Measurements from ENCODE around the gene PLCH2.

PLCH2 gene

GRCh38 chr1:2486558-2486957 is 10.5 kb downstream of the PLCH2 start:
- WGBS (ENCODE audit: extremely low coverage, insufficient coverage, low lambda C conversion rate) = no CpG with 5 or more reads among the region's 9 CpGs
- Histone ChIP-seq H3K23ac (ENCODE audit: low read length) (no peak overlapping the region), H3K36me3 (ENCODE audit: control insufficient read depth, insufficient read depth, low read length) (no peaks in the 10 kb centered on the region)

GRCh38 chr1:2488688-2489087 is 12.6 kb downstream of the PLCH2 start:
- no peak overlapping the region for H3K27ac ChIP-seq (ENCODE audit: low read depth, low read length)
- H2BK5ac ChIP-seq (ENCODE audit: low read length) = no peak overlapping the region
- no peaks in the 10 kb centered on the region for H3K79me1 ChIP-seq (ENCODE audit: low read length)
- H3K4ac ChIP-seq (ENCODE audit: low read depth, low read length) = no peak overlapping the region
- H3K23ac ChIP-seq (ENCODE audit: low read length) = no peak overlapping the region
- no peak overlapping the region for H3K18ac ChIP-seq (ENCODE audit: low read length)
- H4K8ac ChIP-seq (ENCODE audit: low read depth, low read length) = no peak overlapping the region
- H3K56ac ChIP-seq (ENCODE audit: low read length) = no peak overlapping the region
- WGBS (ENCODE audit: extremely low coverage, insufficient coverage, low lambda C conversion rate) = no CpG with 5 or more reads among the region's 2 CpGs
- no peak overlapping the region for H3K4me2 ChIP-seq (ENCODE audit: low read length)
- H3K79me2 ChIP-seq (ENCODE audit: control insufficient read depth, insufficient read depth, low read length) = no peaks in the 10 kb centered on the region
- no peak overlapping the region for H2BK15ac ChIP-seq (replicated peaks; ENCODE audit: low read depth)
- H3K9ac ChIP-seq (ENCODE audit: low read length) = no peak overlapping the region
- H3K4me1 ChIP-seq (ENCODE audit: control insufficient read depth, low read depth, low read length) = no peaks in the 10 kb centered on the region
- no peak for DNase-seq
- no peaks in the 10 kb centered on the region for H3K36me3 ChIP-seq (ENCODE audit: control insufficient read depth, insufficient read depth, low read length)
- H2BK120ac ChIP-seq (ENCODE audit: low read depth, low read length) = no peak overlapping the region
- H3K4me3 ChIP-seq (ENCODE audit: low read length) = no peak overlapping the region
- no peak overlapping the region for H4K5ac ChIP-seq (ENCODE audit: low read length)
- no peak overlapping the region for H2AK5ac ChIP-seq (ENCODE audit: low read length)
- H3K27me3 ChIP-seq (ENCODE audit: insufficient read depth, low read length, poor library complexity) = no peaks in the 10 kb centered on the region

More at GRCh38 chr1:2486558-2486957, 10.5 kb downstream of the PLCH2 start:
- H4K5ac ChIP-seq (ENCODE audit: low read length) = no peak overlapping the region
- no peak overlapping the region for H4K8ac ChIP-seq (ENCODE audit: low read depth, low read length)
- H3K4me3 ChIP-seq (ENCODE audit: low read length) = no peak overlapping the region
- H3K18ac ChIP-seq (ENCODE audit: low read length) = no peak overlapping the region
- H2BK15ac ChIP-seq (replicated peaks; ENCODE audit: low read depth) = no peak overlapping the region
- no peak overlapping the region for H2BK5ac ChIP-seq (ENCODE audit: low read length)
- H3K4me2 ChIP-seq (ENCODE audit: low read length) = no peak overlapping the region
- H3K4ac ChIP-seq (ENCODE audit: low read depth, low read length) = no peak overlapping the region
- H3K79me1 ChIP-seq (ENCODE audit: low read length) = no peaks in the 10 kb centered on the region
- H2BK120ac ChIP-seq (ENCODE audit: low read depth, low read length) = no peak overlapping the region
- H3K56ac ChIP-seq (ENCODE audit: low read length) = no peak overlapping the region
- no peak for DNase-seq
- H3K27me3 ChIP-seq (ENCODE audit: insufficient read depth, low read length, poor library complexity) = no peaks in the 10 kb centered on the region
- H2AK5ac ChIP-seq (ENCODE audit: low read length) = no peak overlapping the region
- no peaks in the 10 kb centered on the region for H3K79me2 ChIP-seq (ENCODE audit: control insufficient read depth, insufficient read depth, low read length)
- H3K27ac ChIP-seq (ENCODE audit: low read depth, low read length) = no peak overlapping the region
- no peak overlapping the region for H3K9ac ChIP-seq (ENCODE audit: low read length)
- H3K4me1 ChIP-seq (ENCODE audit: control insufficient read depth, low read depth, low read length) = no peaks in the 10 kb centered on the region

GRCh38 chr1:2489615-2490014 is 13.5 kb downstream of the PLCH2 start:
- no peaks in the 10 kb centered on the region for H3K79me1 ChIP-seq (ENCODE audit: low read length)
- no peak overlapping the region for H3K4me3 ChIP-seq (ENCODE audit: low read length)
- H2BK120ac ChIP-seq (ENCODE audit: low read depth, low read length) = no peak overlapping the region
- H2AK5ac ChIP-seq (ENCODE audit: low read length) = no peak overlapping the region
- H4K5ac ChIP-seq (ENCODE audit: low read length) = no peak overlapping the region
- H3K4me2 ChIP-seq (ENCODE audit: low read length) = no peak overlapping the region
- no peaks in the 10 kb centered on the region for H3K79me2 ChIP-seq (ENCODE audit: control insufficient read depth, insufficient read depth, low read length)
- H2BK5ac ChIP-seq (ENCODE audit: low read length) = no peak overlapping the region
- DNase-seq = no peak
- H3K9ac ChIP-seq (ENCODE audit: low read length) = no peak overlapping the region
- H3K4ac ChIP-seq (ENCODE audit: low read depth, low read length) = no peak overlapping the region
- no peaks in the 10 kb centered on the region for H3K4me1 ChIP-seq (ENCODE audit: control insufficient read depth, low read depth, low read length)
- H3K23ac ChIP-seq (ENCODE audit: low read length) = no peak overlapping the region
- no peak overlapping the region for H2BK15ac ChIP-seq (replicated peaks; ENCODE audit: low read depth)
- no peak overlapping the region for H3K18ac ChIP-seq (ENCODE audit: low read length)
- no peaks in the 10 kb centered on the region for H3K36me3 ChIP-seq (ENCODE audit: control insufficient read depth, insufficient read depth, low read length)
- no peak overlapping the region for H3K27ac ChIP-seq (ENCODE audit: low read depth, low read length)
- no CpG with 5 or more reads among the region's 14 CpGs for WGBS (ENCODE audit: extremely low coverage, insufficient coverage, low lambda C conversion rate)
- H4K8ac ChIP-seq (ENCODE audit: low read depth, low read length) = no peak overlapping the region
- H3K56ac ChIP-seq (ENCODE audit: low read length) = no peak overlapping the region
- H3K27me3 ChIP-seq (ENCODE audit: insufficient read depth, low read length, poor library complexity) = no peaks in the 10 kb centered on the region

- DNase-seq = no peak
- no peak overlapping the region for H2AK5ac ChIP-seq (ENCODE audit: low read length)
- no peak overlapping the region for H4K8ac ChIP-seq (ENCODE audit: low read depth, low read length)
- no peak overlapping the region for H2BK120ac ChIP-seq (ENCODE audit: low read depth, low read length)
- no peak overlapping the region for H3K9ac ChIP-seq (ENCODE audit: low read length)
- H3K4me1 ChIP-seq (ENCODE audit: control insufficient read depth, low read depth, low read length) = no peaks in the 10 kb centered on the region
- H2BK5ac ChIP-seq (ENCODE audit: low read length) = no peak overlapping the region
- no peak overlapping the region for H3K18ac ChIP-seq (ENCODE audit: low read length)
- H3K56ac ChIP-seq (ENCODE audit: low read length) = no peak overlapping the region
- H3K27me3 ChIP-seq (ENCODE audit: insufficient read depth, low read length, poor library complexity) = no peaks in the 10 kb centered on the region
- no peaks in the 10 kb centered on the region for H3K36me3 ChIP-seq (ENCODE audit: control insufficient read depth, insufficient read depth, low read length)
- H3K4me2 ChIP-seq (ENCODE audit: low read length) = no peak overlapping the region
- no peak overlapping the region for H4K5ac ChIP-seq (ENCODE audit: low read length)
- H3K4me3 ChIP-seq (ENCODE audit: low read length) = no peak overlapping the region
- no peak overlapping the region for H3K4ac ChIP-seq (ENCODE audit: low read depth, low read length)
- H3K23ac ChIP-seq (ENCODE audit: low read length) = no peak overlapping the region
- no CpG with 5 or more reads among the region's 13 CpGs for WGBS (ENCODE audit: extremely low coverage, insufficient coverage, low lambda C conversion rate)
- no peak overlapping the region for H2BK15ac ChIP-seq (replicated peaks; ENCODE audit: low read depth)
- no peaks in the 10 kb centered on the region for H3K79me1 ChIP-seq (ENCODE audit: low read length)
- H3K79me2 ChIP-seq (ENCODE audit: control insufficient read depth, insufficient read depth, low read length) = no peaks in the 10 kb centered on the region
- H3K27ac ChIP-seq (ENCODE audit: low read depth, low read length) = no peak overlapping the region
Measured at GRCh38 chr1:2492091-2492490, 16.0 kb downstream of the PLCH2 start.

- Histone ChIP-seq H3K79me2 (ENCODE audit: control insufficient read depth, insufficient read depth, low read length) (no peaks in the 10 kb centered on the region), H3K18ac (ENCODE audit: low read length) (no peak overlapping the region), H3K56ac (ENCODE audit: low read length) (no peak overlapping the region), H4K8ac (ENCODE audit: low read depth, low read length) (no peak overlapping the region), H4K5ac (ENCODE audit: low read length) (no peak overlapping the region), H3K36me3 (ENCODE audit: control insufficient read depth, insufficient read depth, low read length) (no peaks in the 10 kb centered on the region), H2BK15ac (replicated peaks; ENCODE audit: low read depth) (no peak overlapping the region), H2AK5ac (ENCODE audit: low read length) (no peak overlapping the region), H2BK5ac (ENCODE audit: low read length) (no peak overlapping the region), H3K23ac (ENCODE audit: low read length) (no peak overlapping the region), H3K4me2 (ENCODE audit: low read length) (no peak overlapping the region), H3K4me1 (ENCODE audit: control insufficient read depth, low read depth, low read length) (no peaks in the 10 kb centered on the region), H3K27me3 (ENCODE audit: insufficient read depth, low read length, poor library complexity) (no peaks in the 10 kb centered on the region), H2BK120ac (ENCODE audit: low read depth, low read length) (no peak overlapping the region), H3K4me3 (ENCODE audit: low read length) (no peak overlapping the region), H3K9ac (ENCODE audit: low read length) (no peak overlapping the region), H3K27ac (ENCODE audit: low read depth, low read length) (no peak overlapping the region), H3K4ac (ENCODE audit: low read depth, low read length) (no peak overlapping the region), H3K79me1 (ENCODE audit: low read length) (no peaks in the 10 kb centered on the region)
- no peak for DNase-seq
- WGBS (ENCODE audit: extremely low coverage, insufficient coverage, low lambda C conversion rate) = no CpG with 5 or more reads among the region's 19 CpGs
Measured at GRCh38 chr1:2493218-2493617, 17.1 kb downstream of the PLCH2 start.

- Histone ChIP-seq H2BK15ac (replicated peaks; ENCODE audit: low read depth) (no peak overlapping the region), H3K27ac (ENCODE audit: low read depth, low read length) (no peak overlapping the region), H4K8ac (ENCODE audit: low read depth, low read length) (no peak overlapping the region), H3K79me1 (ENCODE audit: low read length) (no peaks in the 10 kb centered on the region), H2AK5ac (ENCODE audit: low read length) (no peak overlapping the region), H3K18ac (ENCODE audit: low read length) (no peak overlapping the region), H3K27me3 (ENCODE audit: insufficient read depth, low read length, poor library complexity) (no peaks in the 10 kb centered on the region), H3K4me3 (ENCODE audit: low read length) (no peak overlapping the region), H3K56ac (ENCODE audit: low read length) (no peak overlapping the region), H3K23ac (ENCODE audit: low read length) (no peak overlapping the region), H3K9ac (ENCODE audit: low read length) (no peak overlapping the region), H4K5ac (ENCODE audit: low read length) (no peak overlapping the region), H3K4ac (ENCODE audit: low read depth, low read length) (no peak overlapping the region), H2BK120ac (ENCODE audit: low read depth, low read length) (no peak overlapping the region), H3K4me1 (ENCODE audit: control insufficient read depth, low read depth, low read length) (no peaks in the 10 kb centered on the region), H2BK5ac (ENCODE audit: low read length) (no peak overlapping the region), H3K79me2 (ENCODE audit: control insufficient read depth, insufficient read depth, low read length) (no peaks in the 10 kb centered on the region), H3K4me2 (ENCODE audit: low read length) (no peak overlapping the region), H3K36me3 (ENCODE audit: control insufficient read depth, insufficient read depth, low read length) (no peaks in the 10 kb centered on the region)
- no peak for DNase-seq
- no CpG with 5 or more reads among the region's 24 CpGs for WGBS (ENCODE audit: extremely low coverage, insufficient coverage, low lambda C conversion rate)
Measured at GRCh38 chr1:2493691-2494322, 17.7 kb downstream of the PLCH2 start.
